Stomach (tissue), 9 donors: ENCODE data around the gene MYCBPAP. TPM values are rescaled to one million over a fixed set of nuclear protein-coding genes. Genes with fewer than 3 reads are reported as not detected.

ENCODE experiments used
- DNase-seq, 2 donors: peaks; one replicate each; pipeline versions ENCODE4 v3.0.0 to v3.0.0-alpha.2; 2013 to 2019
- H3K27ac ChIP-seq, 5 donors: fragments of 200-600 bp in 4 of 5; sonication (generic) in 4 of 5; one replicate each; pipeline ENCODE4 v1.5.1; 2013 to 2019; ENCODE audit warnings: mild to moderate bottlenecking in 1 of 5, moderate library complexity in 1 of 5
- H3K27me3 ChIP-seq, 3 donors: fragments of 200-600 bp; sonication (generic); one replicate each; pipeline ENCODE4 v1.5.1; 2017 to 2019; ENCODE audit warnings: mixed run types in 1 of 3
- H3K36me3 ChIP-seq, 4 donors: fragments of 200-600 bp; sonication (generic); 1 replicate in 3 of 4; 2 replicates in 1 of 4; pipeline ENCODE4 v1.5.1; 2016 to 2019
- H3K4me1 ChIP-seq, 4 donors: fragments of 200-600 bp; sonication (generic); one replicate each; pipeline ENCODE4 v1.5.1; 2016 to 2019
- H3K4me3 ChIP-seq, 4 donors: fragments of 200-600 bp; sonication (generic) in 3 of 4; one replicate each; pipeline ENCODE4 v1.5.1; 2016 to 2019; ENCODE audit warnings: mild to moderate bottlenecking in 1 of 4
- H3K9me3 ChIP-seq, 4 donors: fragments of 200-600 bp; sonication (generic); one replicate each; pipeline ENCODE4 v1.5.1; 2016 to 2019
- CTCF ChIP-seq, 7 experiments: fragments of 450-650 bp in 4 of 7; fragments of 200-600 bp in 3 of 7; sonication (generic) in 3 of 7; IDR thresholded peaks; one replicate each; pipeline ENCODE4 v1.5.1; 2016 to 2019; ENCODE audit warnings: antibody characterized with exemption in 7 of 7, control low read depth in 2 of 7, mild to moderate bottlenecking in 1 of 7
- EP300 ChIP-seq: sonication (generic); formaldehyde crosslinking; IDR thresholded peaks from one replicate; pipeline ENCODE4 v1.6.1; 2017; ENCODE audit warnings: antibody characterized with exemption
- POLR2A ChIP-seq, 4 donors: fragments of 450-650 bp; IDR thresholded peaks; one replicate each; pipeline ENCODE4 v1.6.1; 2016; ENCODE audit warnings: antibody characterized with exemption in 4 of 4, control low read depth in 2 of 4, mild to moderate bottlenecking in 1 of 4, moderate library complexity in 1 of 4
- POLR2AphosphoS5 ChIP-seq, 3 donors: sonication (generic); formaldehyde crosslinking; IDR thresholded peaks; one replicate each; pipeline ENCODE4 v1.6.1; 2016; ENCODE audit warnings: antibody characterized with exemption in 3 of 3
- WGBS, 5 donors: extraction: QIAGEN DNeasy Blood & Tissue Kit in 3 of 5; methylation state at CpG; one replicate each; pipeline versions ENCODE4 v1.1.5 to v1.1.7; 2013 to 2018; 5-methylcytosine and 5-hydroxymethylcytosine counted together
- intact Hi-C: fragments of 100-400 bp; cut with DNase I; formaldehyde crosslinking; loops from one replicate; pipeline ENCODE4 v1.15.1; 2023; ENCODE audit warnings: low total_unique reads
- polyA plus RNA-seq, 3 donors: library from polyadenylated mRNA; stranded (reverse); fragments of 200-250 nt; gene quantifications; one replicate each; pipeline ENCODE4 v1.2.3, GENCODE V29; 2013
- total RNA-seq, 5 donors: library from RNA; depleted of rRNA; stranded (reverse); fragments of >200 nt; gene quantifications; one replicate each; pipeline versions ENCODE4 v1.1.0 to v1.2.3, GENCODE V29; 2014 to 2016
- donor health status: healthy with polysubstance abuse.
- donor health status: Bipolar disorder and iron deficiency.
- donor health status: healthy.

The MYCBPAP gene
- total and polyA plus RNA-seq, 8 donors: 0.25 to 2.7 (median 1.1) TPM; not detected in 3

GRCh38 chr17:50578173-50578572 lies 69.9 kb downstream of the MYCBPAP start:
- no peaks in the 10 kb centered on the region for H3K9me3 ChIP-seq
- 88 to 94% (median 89%) methylated on average over 3 to 16 of the region's 16 CpGs for WGBS, 5 donors
- H3K27ac ChIP-seq: no peak overlapping the region
- peaks cover 0 to 23% (median 0%) of the 10 kb centered on the region in 3 donors for H3K27me3 ChIP-seq
- no peaks in the 10 kb centered on the region for H3K4me1 ChIP-seq
- TF ChIP-seq EP300 (no peak), CTCF (IDR thresholded peaks at IDR 0.05) (no peak), POLR2A (IDR thresholded peaks at IDR 0.05) (no peak), POLR2AphosphoS5 (IDR thresholded peaks at IDR 0.05) (no peak)
- no peak for DNase-seq
- intact Hi-C loops: no loop called here
- no peaks in the 10 kb centered on the region for H3K36me3 ChIP-seq
- no peak overlapping the region for H3K4me3 ChIP-seq

GRCh38 chr17:50579399-50579798 lies 71.2 kb downstream of the MYCBPAP start:
- no peak for DNase-seq
- no peaks in the 10 kb centered on the region for H3K4me1 ChIP-seq
- H3K36me3 ChIP-seq: no peaks in the 10 kb centered on the region
- H3K9me3 ChIP-seq: no peaks in the 10 kb centered on the region
- 81 to 90% (median 84%) methylated on average over 6 to 7 of the region's 7 CpGs for WGBS, 5 donors
- H3K27ac ChIP-seq: no peak overlapping the region
- peaks cover 0 to 23% (median 0%) of the 10 kb centered on the region in 3 donors for H3K27me3 ChIP-seq
- H3K4me3 ChIP-seq: no peak overlapping the region
- intact Hi-C loops: no loop called here
- TF ChIP-seq EP300 (no peak), CTCF (IDR thresholded peaks at IDR 0.05) (no peak), POLR2A (IDR thresholded peaks at IDR 0.05) (no peak), POLR2AphosphoS5 (IDR thresholded peaks at IDR 0.05) (no peak)

GRCh38 chr17:50580646-50581045 lies 72.4 kb downstream of the MYCBPAP start:
- H3K27ac ChIP-seq: no peak overlapping the region
- TF ChIP-seq CTCF (IDR thresholded peaks at IDR 0.05) (no peak), POLR2A (IDR thresholded peaks at IDR 0.05) (no peak), POLR2AphosphoS5 (IDR thresholded peaks at IDR 0.05) (no peak), EP300 (no peak)
- no peaks in the 10 kb centered on the region for H3K36me3 ChIP-seq
- H3K4me1 ChIP-seq: no peaks in the 10 kb centered on the region
- 95 to 96% (median 95%) methylated on average over 8 to 9 of the region's 9 CpGs for WGBS, 5 donors
- DNase-seq: no peak
- peaks cover 0 to 23% (median 0%) of the 10 kb centered on the region in 3 donors for H3K27me3 ChIP-seq
- no peaks in the 10 kb centered on the region for H3K9me3 ChIP-seq
- no peak overlapping the region for H3K4me3 ChIP-seq
- intact Hi-C loops: no loop called here

Other genes starting within 250 kb of the MYCBPAP start
- gene TMEM92, start 234.0 kb upstream of the MYCBPAP start, total RNA-seq: 10 to 100 TPM in 3 of 5 donors, 1 to 10 TPM in 2; 2.7 to 24.9 (median 10.4) TPM
- 10 to 100 TPM in 2 of 3 donors, 1 to 10 TPM in 1; 9.7 to 16.3 (median 12.2) TPM for gene TMEM92, start 234.0 kb upstream of the MYCBPAP start, polyA plus RNA-seq
- 100 to 1,000 TPM in 3 of 5 donors, 10 to 100 TPM in 2; 52.7 to 166 (median 121) TPM for gene XYLT2, start 162.3 kb upstream of the MYCBPAP start, total RNA-seq
- gene XYLT2, start 162.3 kb upstream of the MYCBPAP start, polyA plus RNA-seq: 100 to 1,000 TPM in 1 of 3 donors, 10 to 100 TPM in 2; 57.4 to 134 (median 72.5) TPM
- 10 to 100 TPM; 25.0 to 67.7 (median 44.4) TPM for gene MRPL27, start 135.3 kb upstream of the MYCBPAP start, total RNA-seq
- gene MRPL27, start 135.3 kb upstream of the MYCBPAP start, polyA plus RNA-seq: 100 to 1,000 TPM; 175 to 258 (median 219) TPM
- gene EME1, start 135.2 kb upstream of the MYCBPAP start, total RNA-seq: 10 to 100 TPM in 1 of 5 donors, 1 to 10 TPM in 2, under 1 TPM in 1, not detected in 1; 0.87 to 15.8 (median 3.7) TPM
- 1 to 10 TPM in 2 of 3 donors, not detected in 1; 1.2 to 2.0 TPM for gene EME1, start 135.2 kb upstream of the MYCBPAP start, polyA plus RNA-seq
- gene LRRC59, start 110.9 kb upstream of the MYCBPAP start, total RNA-seq: 100 to 1,000 TPM in 2 of 5 donors, 10 to 100 TPM in 3; 40.8 to 117 (median 77.1) TPM
- 10 to 100 TPM; 32.2 to 76.7 (median 75.3) TPM for gene LRRC59, start 110.9 kb upstream of the MYCBPAP start, polyA plus RNA-seq
- gene ACSF2, start 82.2 kb upstream of the MYCBPAP start, total RNA-seq: 100 to 1,000 TPM in 3 of 5 donors, 10 to 100 TPM in 2; 16.1 to 172 (median 103) TPM
- gene ACSF2, start 82.2 kb upstream of the MYCBPAP start, polyA plus RNA-seq: 10 to 100 TPM; 44.7 to 86.8 (median 49.1) TPM
- 10 to 100 TPM in 2 of 5 donors, under 1 TPM in 2, not detected in 1; 0.45 to 12.0 (median 6.0) TPM for gene CHAD, start 39.6 kb upstream of the MYCBPAP start, total RNA-seq
- 1 to 10 TPM; 2.6 to 8.5 (median 4.9) TPM for gene CHAD, start 39.6 kb upstream of the MYCBPAP start, polyA plus RNA-seq
- gene RSAD1, start 29.6 kb upstream of the MYCBPAP start, total RNA-seq: 10 to 100 TPM; 18.7 to 54.8 (median 22.0) TPM
- gene RSAD1, start 29.6 kb upstream of the MYCBPAP start, polyA plus RNA-seq: 10 to 100 TPM; 23.9 to 29.4 (median 28.7) TPM
- gene EPN3, start 24.3 kb downstream of the MYCBPAP start, total RNA-seq: 100 to 1,000 TPM in 2 of 5 donors, 10 to 100 TPM in 2, 1 to 10 TPM in 1; 6.4 to 117 (median 49.5) TPM
- 10 to 100 TPM; 25.9 to 76.3 (median 40.6) TPM for gene EPN3, start 24.3 kb downstream of the MYCBPAP start, polyA plus RNA-seq
- 1,000 to 10,000 TPM in 1 of 5 donors, 100 to 1,000 TPM in 3, 10 to 100 TPM in 1; 45.0 to 1,214 (median 194) TPM for gene SPATA20, start 38.7 kb downstream of the MYCBPAP start, total RNA-seq
- 10 to 100 TPM; 24.8 to 58.6 (median 40.6) TPM for gene SPATA20, start 38.7 kb downstream of the MYCBPAP start, polyA plus RNA-seq
- 1 to 10 TPM in 2 of 5 donors, not detected in 3; 2.0 to 3.7 TPM for gene CACNA1G, start 52.3 kb downstream of the MYCBPAP start, total RNA-seq
- under 1 TPM in 2 of 3 donors, not detected in 1; 0.06 to 0.10 TPM for gene CACNA1G, start 52.3 kb downstream of the MYCBPAP start, polyA plus RNA-seq
- gene ABCC3, start 126.4 kb downstream of the MYCBPAP start, total RNA-seq: 1,000 to 10,000 TPM in 1 of 5 donors, 100 to 1,000 TPM in 4; 139 to 1,043 (median 270) TPM
- 10 to 100 TPM; 13.6 to 46.4 (median 23.9) TPM for gene ABCC3, start 126.4 kb downstream of the MYCBPAP start, polyA plus RNA-seq
- gene ANKRD40, start 199.5 kb downstream of the MYCBPAP start, total RNA-seq: 10 to 100 TPM in 4 of 5 donors, 1 to 10 TPM in 1; 7.5 to 36.6 (median 23.2) TPM
- gene ANKRD40, start 199.5 kb downstream of the MYCBPAP start, polyA plus RNA-seq: 10 to 100 TPM in 2 of 3 donors, 1 to 10 TPM in 1; 8.3 to 18.8 (median 16.0) TPM
- 100 to 1,000 TPM; 170 to 429 (median 221) TPM for gene LUC7L3, start 211.2 kb downstream of the MYCBPAP start, total RNA-seq
- gene LUC7L3, start 211.2 kb downstream of the MYCBPAP start, polyA plus RNA-seq: 1,000 to 10,000 TPM in 1 of 3 donors, 100 to 1,000 TPM in 1, 10 to 100 TPM in 1; 63.4 to 1,211 (median 106) TPM